BE2C (cell line): ENCODE data around the gene SRSF8.

Experiments used
- DNase-seq: peaks from one replicate; pipeline ENCODE4 v3.0.0-alpha.2; 2020
- H3K27me3 ChIP-seq: fragments of 250-450 bp; sonication (Bioruptor Pico); 2 replicates; pipeline ENCODE4 v1.5.1; 2020; ENCODE audit warnings: mild to moderate bottlenecking
- H3K36me3 ChIP-seq: fragments of 250-450 bp; sonication (Bioruptor Pico); 2 replicates; pipeline ENCODE4 v1.5.1; 2020; ENCODE audit warnings: mild to moderate bottlenecking
- H3K4me1 ChIP-seq: fragments of 250-450 bp; sonication (Bioruptor Pico); 2 replicates; pipeline ENCODE4 v1.5.1; 2020
- H3K4me3 ChIP-seq: 2 replicates; pipeline ENCODE4 v1.5.1; 2011; ENCODE audit warnings: low read depth, low read length
- H3K9me3 ChIP-seq: fragments of 250-450 bp; sonication (Bioruptor Pico); 2 replicates; pipeline ENCODE4 v1.5.1; 2020
- CTCF ChIP-seq: IDR thresholded peaks from 2 replicates; pipeline ENCODE4 v1.5.1; 2012; ENCODE audit warnings: mild to moderate bottlenecking, low read depth, low read length

SRSF8 gene

GRCh38 chr11:95088946-95089619 is 22.4 kb downstream of the SRSF8 start:
- Histone ChIP-seq H3K27me3 (no peaks in the 10 kb centered on the region), H3K4me1 (peaks cover 5% of the 10 kb centered on the region), H3K36me3 (no peaks in the 10 kb centered on the region), H3K9me3 (no peaks in the 10 kb centered on the region), H3K4me3 (peak overlapping the region; percentile 63)
- TF ChIP-seq CTCF = no peak
- no peak for DNase-seq

- H3K27me3 ChIP-seq = no peaks in the 10 kb centered on the region
- H3K4me1 ChIP-seq = peaks cover 5% of the 10 kb centered on the region
- peak; percentile 91 for DNase-seq
- H3K36me3 ChIP-seq = no peaks in the 10 kb centered on the region
- TF ChIP-seq CTCF = no peak
- peak within 1 kb of the TSS; percentile 86 for H3K4me3 ChIP-seq
- H3K9me3 ChIP-seq = no peaks in the 10 kb centered on the region
These were observed 23.2 kb downstream of the SRSF8 start, which contains the start of gene ENDOD1 for GRCh38 chr11:95089620-95090542. TSS of gene ENDOD1 (plus strand) at chr11:95089846. CDS start at chr11:95089928, 82 bp downstream.

- Histone ChIP-seq H3K36me3 (no peaks in the 10 kb centered on the region), H3K27me3 (no peaks in the 10 kb centered on the region), H3K9me3 (no peaks in the 10 kb centered on the region), H3K4me1 (peaks cover 7% of the 10 kb centered on the region), H3K4me3 (no peak overlapping the region)
- no peak for TF ChIP-seq CTCF
- no peak for DNase-seq
These were observed 25.0 kb downstream of the SRSF8 start for GRCh38 chr11:95091663-95092180.

GRCh38 chr11:95092549-95093324 is 26.0 kb downstream of the SRSF8 start:
- H3K36me3 ChIP-seq = no peaks in the 10 kb centered on the region
- H3K9me3 ChIP-seq = no peaks in the 10 kb centered on the region
- peak; percentile 73 for TF ChIP-seq CTCF
- no peaks in the 10 kb centered on the region for H3K27me3 ChIP-seq
- DNase-seq = peak; percentile 26
- peaks cover 7% of the 10 kb centered on the region for H3K4me1 ChIP-seq
- no peak overlapping the region for H3K4me3 ChIP-seq

GRCh38 chr11:95093548-95093947 is 26.8 kb downstream of the SRSF8 start:
- TF ChIP-seq CTCF = no peak
- no peaks in the 10 kb centered on the region for H3K9me3 ChIP-seq
- no peak for DNase-seq

More at GRCh38 chr11:95093548-95093947, 26.8 kb downstream of the SRSF8 start:
- Histone ChIP-seq H3K4me1 (peaks cover 7% of the 10 kb centered on the region), H3K4me3 (no peak overlapping the region), H3K36me3 (no peaks in the 10 kb centered on the region), H3K27me3 (no peaks in the 10 kb centered on the region)
